HEK293 (cell line): ENCODE results near the gene CENPT.

Experiments used
- CTCF ChIA-PET: fragments of 350-600 bp; formaldehyde crosslinking; extraction: SDS; loops from one replicate; lab custom pipeline; 2021; ENCODE audit warnings: antibody characterized with exemption; lab: Yijun Ruan, JAX
- POLR2A ChIA-PET: fragments of 300-600 bp; formaldehyde crosslinking; extraction: SDS; loops from one replicate; lab custom pipeline; 2020; ENCODE audit warnings: antibody characterized with exemption, inconsistent platforms; lab: Yijun Ruan, JAX
- H3K27ac ChIP-seq: fragments of 200-500 bp; sonication (Bioruptor generic); 2 replicates; pipeline ENCODE4 v1.5.1; 2014; ENCODE audit warnings: low read depth, low read length, control low read depth, inconsistent platforms; ENCODE audit errors: extremely low read depth
- H3K36me3 ChIP-seq, 2 experiments: fragments of 200-500 bp in 1 of 2; sonication (Bioruptor generic) in 1 of 2; 1 replicate in 1 of 2; 2 replicates in 1 of 2; pipeline ENCODE4 v1.5.1; 2014 to 2017; ENCODE audit warnings: inconsistent platforms in 2 of 2, low read length in 2 of 2; ENCODE audit not compliant: control insufficient read depth in 2 of 2, insufficient read depth in 1 of 2
- H3K4me1 ChIP-seq: fragments of 200-500 bp; sonication (Bioruptor generic); 2 replicates; pipeline ENCODE4 v1.5.1; 2014; ENCODE audit warnings: mild to moderate bottlenecking, low read length, inconsistent platforms; ENCODE audit not compliant: control insufficient read depth, insufficient read depth
- H3K4me3 ChIP-seq: 2 replicates; pipeline ENCODE4 v1.5.1; 2011; ENCODE audit warnings: low read depth, mild to moderate bottlenecking, control low read depth, low read length, moderate library complexity
- H3K9me3 ChIP-seq: fragments of 200-500 bp; sonication (Bioruptor generic); 2 replicates; pipeline ENCODE4 v1.5.1; 2014; ENCODE audit warnings: low read depth, low read length, inconsistent platforms; ENCODE audit not compliant: control insufficient read depth, insufficient read depth
- GFI1B ChIP-seq: fragments of 450-650 bp; formaldehyde crosslinking; IDR thresholded peaks from 2 replicates; pipeline ENCODE4 v1.5.1; 2016; ENCODE audit warnings: missing biosample characterization, missing genetic modification characterization
- KLF16 ChIP-seq: fragments of 450-650 bp; formaldehyde crosslinking; IDR thresholded peaks from 2 replicates; pipeline ENCODE4 v1.5.1; 2017; ENCODE audit warnings: missing biosample characterization, missing genetic modification characterization
- ZBTB8A ChIP-seq: fragments of 450-650 bp; formaldehyde crosslinking; IDR thresholded peaks from 2 replicates; pipeline ENCODE4 v1.5.1; 2016; ENCODE audit warnings: missing biosample characterization, missing genetic modification characterization
- ZNF10 ChIP-seq: fragments of 450-650 bp; formaldehyde crosslinking; IDR thresholded peaks from 2 replicates; pipeline ENCODE4 v1.5.1; 2017; ENCODE audit warnings: missing biosample characterization, missing genetic modification characterization
- ZNF16 ChIP-seq: fragments of 450-650 bp; formaldehyde crosslinking; IDR thresholded peaks from 2 replicates; pipeline ENCODE4 v1.5.1; 2016; ENCODE audit warnings: low read depth, missing biosample characterization, missing genetic modification characterization
- ZNF223 ChIP-seq: fragments of 450-650 bp; formaldehyde crosslinking; IDR thresholded peaks from 2 replicates; pipeline ENCODE4 v1.5.1; 2016; ENCODE audit warnings: missing biosample characterization, missing genetic modification characterization
- ZNF23 ChIP-seq: fragments of 450-650 bp; formaldehyde crosslinking; IDR thresholded peaks from 2 replicates; pipeline ENCODE4 v1.5.1; 2016; ENCODE audit warnings: missing biosample characterization, missing genetic modification characterization, borderline replicate concordance
- ZNF292 ChIP-seq: fragments of 450-650 bp; formaldehyde crosslinking; IDR thresholded peaks from 2 replicates; pipeline ENCODE4 v1.5.1; 2016; ENCODE audit warnings: low read depth, missing biosample characterization, missing genetic modification characterization, borderline replicate concordance
- ZNF366 ChIP-seq: fragments of 450-650 bp; formaldehyde crosslinking; conservative IDR thresholded peaks from 2 replicates; pipeline ENCODE4 v1.5.1; 2016; ENCODE audit warnings: missing biosample characterization, missing genetic modification characterization
- ZNF404 ChIP-seq: fragments of 450-650 bp; formaldehyde crosslinking; IDR thresholded peaks from 2 replicates; pipeline ENCODE4 v1.5.1; 2017; ENCODE audit warnings: missing biosample characterization, missing genetic modification characterization
- ZNF416 ChIP-seq: fragments of 450-650 bp; formaldehyde crosslinking; IDR thresholded peaks from 2 replicates; pipeline ENCODE4 v1.5.1; 2016; ENCODE audit warnings: missing biosample characterization, missing genetic modification characterization
- ZNF629 ChIP-seq: fragments of 450-650 bp; formaldehyde crosslinking; IDR thresholded peaks from 2 replicates; pipeline ENCODE4 v1.5.1; 2017; ENCODE audit warnings: missing biosample characterization, missing genetic modification characterization
- ZNF701 ChIP-seq: fragments of 450-650 bp; formaldehyde crosslinking; IDR thresholded peaks from 2 replicates; pipeline ENCODE4 v1.5.1; 2016; ENCODE audit warnings: missing biosample characterization, missing genetic modification characterization
- ZNF768 ChIP-seq: fragments of 450-650 bp; formaldehyde crosslinking; IDR thresholded peaks from 2 replicates; pipeline ENCODE4 v1.5.1; 2018; ENCODE audit warnings: missing biosample characterization, mild to moderate bottlenecking, missing genetic modification characterization
- ZNF777 ChIP-seq: fragments of 450-650 bp; formaldehyde crosslinking; IDR thresholded peaks from 2 replicates; pipeline ENCODE4 v1.5.1; 2017; ENCODE audit warnings: missing biosample characterization, missing genetic modification characterization, borderline replicate concordance
- TF ChIP-seq, protein P1 (sequence below): fragments of 450-650 bp; formaldehyde crosslinking; conservative IDR thresholded peaks from 2 replicates; pipeline ENCODE4 v1.5.1; 2016; ENCODE audit warnings: low read depth, missing biosample characterization, missing genetic modification characterization
- TF ChIP-seq, protein P2 (sequence below): fragments of 450-650 bp; formaldehyde crosslinking; IDR thresholded peaks from 2 replicates; pipeline ENCODE4 v1.5.1; 2016; ENCODE audit warnings: missing biosample characterization, missing genetic modification characterization
- TF ChIP-seq, protein P3 (sequence below): fragments of 450-650 bp; formaldehyde crosslinking; IDR thresholded peaks from 2 replicates; pipeline ENCODE4 v1.5.1; 2016; ENCODE audit warnings: missing biosample characterization, missing genetic modification characterization

Gene CENPT

DNA sequence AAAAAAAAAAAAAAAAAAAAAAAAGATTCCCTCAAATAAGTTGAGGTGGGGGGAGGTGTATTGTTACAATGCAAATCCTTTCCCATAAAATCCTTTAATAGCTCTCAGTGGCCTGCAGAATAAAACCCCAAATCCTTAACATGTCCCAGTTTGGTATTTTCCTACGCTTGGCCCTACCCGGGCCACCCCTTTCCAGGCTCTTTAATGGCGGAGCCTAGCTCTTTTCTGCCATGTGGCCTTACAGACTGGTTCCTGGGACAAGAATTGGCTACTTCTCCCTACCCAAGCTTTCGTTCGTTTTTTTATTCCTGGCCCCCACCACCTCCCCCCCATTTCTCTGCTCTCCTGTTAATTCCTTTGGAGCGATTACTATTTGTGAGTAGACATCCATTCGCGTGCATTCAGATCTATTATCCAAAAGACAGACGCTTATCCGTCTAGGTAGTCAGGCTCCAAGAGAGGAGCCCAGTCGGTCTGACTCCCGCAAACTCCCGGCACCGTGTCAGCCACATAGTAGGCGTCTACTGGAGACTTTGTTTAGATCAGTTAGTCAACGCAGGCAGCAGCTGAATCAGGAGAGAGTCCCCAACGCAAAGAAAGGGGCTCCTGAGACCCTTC is 6.2 kb downstream of the CENPT start:
- TF ChIP-seq ZNF292 (no peak), ZNF768 (no peak), ZNF629 (tag by site-specific recombination) (no peak), ZNF404 (tag by site-specific recombination) (no peak), ZNF223 (tag by site-specific recombination) (no peak), ZNF366 (no peak), GFI1B (no peak), KLF16 (tag by site-specific recombination) (no peak), ZNF16 (no peak), ZNF701 (tag by site-specific recombination) (no peak), ZNF416 (tag by site-specific recombination) (no peak), ZNF10 (tag by site-specific recombination) (peak; percentile 88), ZBTB8A (tag by site-specific recombination) (no peak), ZNF777 (tag by site-specific recombination) (0 out of 2 replicates have a peak, but pooled peaks have one; percentile 61), ZNF23 (tag by site-specific recombination) (no peak)
- TF ChIP-seq, protein P1, sequence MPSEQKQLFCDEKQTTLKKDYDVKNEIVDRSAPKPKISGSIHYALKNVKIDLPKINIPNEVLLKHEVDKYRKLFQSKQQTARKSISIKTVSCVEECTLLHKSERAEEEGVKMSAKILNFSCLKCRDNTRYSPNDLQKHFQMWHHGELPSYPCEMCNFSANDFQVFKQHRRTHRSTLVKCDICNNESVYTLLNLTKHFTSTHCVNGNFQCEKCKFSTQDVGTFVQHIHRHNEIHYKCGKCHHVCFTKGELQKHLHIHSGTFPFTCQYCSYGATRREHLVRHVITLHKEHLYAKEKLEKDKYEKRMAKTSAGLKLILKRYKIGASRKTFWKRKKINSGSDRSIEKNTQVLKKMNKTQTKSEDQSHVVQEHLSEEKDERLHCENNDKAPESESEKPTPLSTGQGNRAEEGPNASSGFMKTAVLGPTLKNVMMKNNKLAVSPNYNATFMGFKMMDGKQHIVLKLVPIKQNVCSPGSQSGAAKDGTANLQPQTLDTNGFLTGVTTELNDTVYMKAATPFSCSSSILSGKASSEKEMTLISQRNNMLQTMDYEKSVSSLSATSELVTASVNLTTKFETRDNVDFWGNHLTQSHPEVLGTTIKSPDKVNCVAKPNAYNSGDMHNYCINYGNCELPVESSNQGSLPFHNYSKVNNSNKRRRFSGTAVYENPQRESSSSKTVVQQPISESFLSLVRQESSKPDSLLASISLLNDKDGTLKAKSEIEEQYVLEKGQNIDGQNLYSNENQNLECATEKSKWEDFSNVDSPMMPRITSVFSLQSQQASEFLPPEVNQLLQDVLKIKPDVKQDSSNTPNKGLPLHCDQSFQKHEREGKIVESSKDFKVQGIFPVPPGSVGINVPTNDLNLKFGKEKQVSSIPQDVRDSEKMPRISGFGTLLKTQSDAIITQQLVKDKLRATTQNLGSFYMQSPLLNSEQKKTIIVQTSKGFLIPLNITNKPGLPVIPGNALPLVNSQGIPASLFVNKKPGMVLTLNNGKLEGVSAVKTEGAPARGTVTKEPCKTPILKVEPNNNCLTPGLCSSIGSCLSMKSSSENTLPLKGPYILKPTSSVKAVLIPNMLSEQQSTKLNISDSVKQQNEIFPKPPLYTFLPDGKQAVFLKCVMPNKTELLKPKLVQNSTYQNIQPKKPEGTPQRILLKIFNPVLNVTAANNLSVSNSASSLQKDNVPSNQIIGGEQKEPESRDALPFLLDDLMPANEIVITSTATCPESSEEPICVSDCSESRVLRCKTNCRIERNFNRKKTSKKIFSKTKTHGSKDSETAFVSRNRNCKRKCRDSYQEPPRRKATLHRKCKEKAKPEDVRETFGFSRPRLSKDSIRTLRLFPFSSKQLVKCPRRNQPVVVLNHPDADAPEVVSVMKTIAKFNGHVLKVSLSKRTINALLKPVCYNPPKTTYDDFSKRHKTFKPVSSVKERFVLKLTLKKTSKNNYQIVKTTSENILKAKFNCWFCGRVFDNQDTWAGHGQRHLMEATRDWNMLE (tag by site-specific recombination): no peak
- TF ChIP-seq, protein P2, sequence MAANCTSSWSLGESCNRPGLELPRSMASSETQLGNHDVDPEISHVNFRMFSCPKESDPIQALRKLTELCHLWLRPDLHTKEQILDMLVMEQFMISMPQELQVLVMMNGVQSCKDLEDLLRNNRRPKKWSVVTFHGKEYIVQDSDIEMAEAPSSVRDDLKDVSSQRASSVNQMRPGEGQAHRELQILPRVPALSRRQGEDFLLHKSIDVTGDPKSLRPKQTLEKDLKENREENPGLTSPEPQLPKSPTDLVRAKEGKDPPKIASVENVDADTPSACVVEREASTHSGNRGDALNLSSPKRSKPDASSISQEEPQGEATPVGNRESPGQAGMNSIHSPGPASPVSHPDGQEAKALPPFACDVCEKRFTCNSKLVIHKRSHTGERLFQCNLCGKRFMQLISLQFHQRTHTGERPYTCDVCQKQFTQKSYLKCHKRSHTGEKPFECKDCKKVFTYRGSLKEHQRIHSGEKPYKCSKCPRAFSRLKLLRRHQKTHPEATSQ (tag by site-specific recombination): 0 out of 2 replicates have a peak, but pooled peaks have one; percentile 8
- TF ChIP-seq, protein P3, sequence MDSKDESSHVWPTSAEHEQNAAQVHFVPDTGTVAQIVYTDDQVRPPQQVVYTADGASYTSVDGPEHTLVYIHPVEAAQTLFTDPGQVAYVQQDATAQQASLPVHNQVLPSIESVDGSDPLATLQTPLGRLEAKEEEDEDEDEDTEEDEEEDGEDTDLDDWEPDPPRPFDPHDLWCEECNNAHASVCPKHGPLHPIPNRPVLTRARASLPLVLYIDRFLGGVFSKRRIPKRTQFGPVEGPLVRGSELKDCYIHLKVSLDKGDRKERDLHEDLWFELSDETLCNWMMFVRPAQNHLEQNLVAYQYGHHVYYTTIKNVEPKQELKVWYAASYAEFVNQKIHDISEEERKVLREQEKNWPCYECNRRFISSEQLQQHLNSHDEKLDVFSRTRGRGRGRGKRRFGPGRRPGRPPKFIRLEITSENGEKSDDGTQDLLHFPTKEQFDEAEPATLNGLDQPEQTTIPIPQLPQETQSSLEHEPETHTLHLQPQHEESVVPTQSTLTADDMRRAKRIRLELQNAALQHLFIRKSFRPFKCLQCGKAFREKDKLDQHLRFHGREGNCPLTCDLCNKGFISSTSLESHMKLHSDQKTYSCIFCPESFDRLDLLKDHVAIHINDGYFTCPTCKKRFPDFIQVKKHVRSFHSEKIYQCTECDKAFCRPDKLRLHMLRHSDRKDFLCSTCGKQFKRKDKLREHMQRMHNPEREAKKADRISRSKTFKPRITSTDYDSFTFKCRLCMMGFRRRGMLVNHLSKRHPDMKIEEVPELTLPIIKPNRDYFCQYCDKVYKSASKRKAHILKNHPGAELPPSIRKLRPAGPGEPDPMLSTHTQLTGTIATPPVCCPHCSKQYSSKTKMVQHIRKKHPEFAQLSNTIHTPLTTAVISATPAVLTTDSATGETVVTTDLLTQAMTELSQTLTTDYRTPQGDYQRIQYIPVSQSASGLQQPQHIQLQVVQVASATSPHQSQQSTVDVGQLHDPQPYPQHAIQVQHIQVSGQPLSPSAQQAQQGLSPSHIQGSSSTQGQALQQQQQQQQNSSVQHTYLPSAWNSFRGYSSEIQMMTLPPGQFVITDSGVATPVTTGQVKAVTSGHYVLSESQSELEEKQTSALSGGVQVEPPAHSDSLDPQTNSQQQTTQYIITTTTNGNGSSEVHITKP (tag by site-specific recombination): peak; percentile 73
- peaks cover 16% of the 10 kb centered on the region for H3K4me1 ChIP-seq
- POLR2A ChIA-PET: interaction anchor here (0.6 to 1.2 kb wide), 2 partner anchors 30 to 35 kb away, joined by 3 to 4 read pairs; partner anchors contain the start of genes RANBP10 and TSNAXIP1
- peaks cover 0 to 13% of the 10 kb centered on the region in 2 experiments; a peak in 1 of 3 replicates for H3K36me3 ChIP-seq
- H3K9me3 ChIP-seq: no peaks in the 10 kb centered on the region
- CTCF ChIA-PET: interaction anchor here (0.6 to 1.8 kb wide), 6 partner anchors 12 to 1349 kb away, joined by 3 to 13 read pairs (median 4); no protein-coding TSS in a partner anchor
- H3K4me3 ChIP-seq: no peak overlapping the region; the same call in 1 of the 2 replicates
- H3K27ac ChIP-seq: peak overlapping the region; percentile 99; the same call in 1 of the 2 replicates
